Trophoblast cell (in vitro differentiated cells and primary cell): ENCODE measurements around the gene ZNF765.
A peak's percentile ranks its signal among the peaks of the same experiment; 100 is the strongest.
"Not testable (repeated sequence)": the region's sequence is repeated elsewhere in the genome, so short reads cannot be mapped to it uniquely, and the experiment has no call there.

Experiments used
- DNase-seq, 2 donors: peaks; one replicate each; pipeline ENCODE4 v3.0.0-alpha.2; 2016
- H2AFZ ChIP-seq: 2 replicates; pipeline ENCODE4 v1.6.1; 2013; ENCODE audit warnings: low read length, moderate library complexity, mild to moderate bottlenecking; ENCODE audit not compliant: insufficient read depth, poor library complexity
- H2AK5ac ChIP-seq: 2 replicates; pipeline ENCODE4 v1.6.1; 2013; ENCODE audit warnings: mild to moderate bottlenecking, low read length
- H2BK120ac ChIP-seq: 2 replicates; pipeline ENCODE4 v1.6.1; 2013; ENCODE audit warnings: low read length, mild to moderate bottlenecking, moderate library complexity; ENCODE audit not compliant: insufficient read depth, poor library complexity
- H2BK12ac ChIP-seq: 2 replicates; pipeline ENCODE4 v1.6.1; 2013; ENCODE audit warnings: mild to moderate bottlenecking, low read length, moderate library complexity
- H2BK5ac ChIP-seq: 2 replicates; pipeline ENCODE4 v1.6.1; 2013; ENCODE audit warnings: low read length, low read depth, moderate library complexity, mild to moderate bottlenecking; ENCODE audit not compliant: poor library complexity
- H3K14ac ChIP-seq: 2 replicates; pipeline ENCODE4 v1.6.1; 2013; ENCODE audit warnings: mild to moderate bottlenecking, low read length
- H3K18ac ChIP-seq: 2 replicates; pipeline ENCODE4 v1.6.1; 2013; ENCODE audit warnings: mild to moderate bottlenecking, low read length
- H3K23ac ChIP-seq: 2 replicates; pipeline ENCODE4 v1.6.1; 2013; ENCODE audit warnings: low read length
- H3K27ac ChIP-seq: 2 replicates; pipeline ENCODE4 v1.5.1; 2013; ENCODE audit warnings: low read depth, mild to moderate bottlenecking, inconsistent platforms, low read length, moderate library complexity
- H3K27me3 ChIP-seq: 2 replicates; pipeline ENCODE4 v1.6.1; 2013; ENCODE audit warnings: inconsistent platforms, mild to moderate bottlenecking, low read length, moderate library complexity; ENCODE audit not compliant: insufficient read depth
- H3K36me3 ChIP-seq, 2 experiments: 1 replicate in 1 of 2; 2 replicates in 1 of 2; pipeline ENCODE4 v1.6.1; 2013; ENCODE audit warnings: low read length in 2 of 2, mild to moderate bottlenecking in 2 of 2, moderate library complexity in 1 of 2; ENCODE audit not compliant: insufficient read depth in 2 of 2, control insufficient read depth in 1 of 2
- H3K4ac ChIP-seq: 2 replicates; pipeline ENCODE4 v1.6.1; 2013; ENCODE audit warnings: low read depth, mild to moderate bottlenecking, low read length, moderate library complexity
- H3K4me1 ChIP-seq, 2 experiments: 1 replicate in 1 of 2; 2 replicates in 1 of 2; pipeline ENCODE4 v1.6.1; 2013; ENCODE audit warnings: low read length in 2 of 2, mild to moderate bottlenecking in 2 of 2, moderate library complexity in 1 of 2; ENCODE audit not compliant: insufficient read depth in 2 of 2, control insufficient read depth in 1 of 2
- H3K4me2 ChIP-seq: 2 replicates; pipeline ENCODE4 v1.6.1; 2013; ENCODE audit warnings: inconsistent platforms, mild to moderate bottlenecking, low read length, moderate library complexity
- H3K4me3 ChIP-seq: 2 replicates; pipeline ENCODE4 v1.5.1; 2013; ENCODE audit warnings: mild to moderate bottlenecking, low read depth, low read length, inconsistent platforms
- H3K79me1 ChIP-seq: one replicate; pipeline ENCODE4 v1.6.1; 2013; ENCODE audit warnings: low read length
- H3K79me2 ChIP-seq: 2 replicates; pipeline ENCODE4 v1.6.1; 2013; ENCODE audit warnings: low read length, mild to moderate bottlenecking; ENCODE audit not compliant: control insufficient read depth, insufficient read depth, poor library complexity
- H3K9ac ChIP-seq: 2 replicates; pipeline ENCODE4 v1.6.1; 2013; ENCODE audit warnings: mild to moderate bottlenecking, low read length
- H3K9me3 ChIP-seq: 2 replicates; pipeline ENCODE4 v1.6.1; 2013; ENCODE audit warnings: low read depth, mild to moderate bottlenecking, control low read depth, inconsistent platforms, low read length; ENCODE audit not compliant: insufficient read depth
- H4K12ac ChIP-seq: 2 replicates; pipeline ENCODE4 v1.6.1; 2013; ENCODE audit warnings: low read depth, mild to moderate bottlenecking, low read length, moderate library complexity
- H4K8ac ChIP-seq: 2 replicates; pipeline ENCODE4 v1.6.1; 2013; ENCODE audit warnings: low read depth, mild to moderate bottlenecking, low read length, moderate library complexity
- H4K91ac ChIP-seq: one replicate; pipeline ENCODE4 v1.6.1; 2013; ENCODE audit warnings: low read depth, mild to moderate bottlenecking, low read length, moderate library complexity
- WGBS: extraction: QIAGEN DNeasy Blood & Tissue Kit; methylation state at CpG from one replicate; pipeline ENCODE4 v1.1.7; 2013; ENCODE audit warnings: missing lambda C conversion rate; ENCODE audit not compliant: insufficient read length, insufficient coverage; ENCODE audit errors: extremely low coverage; 5-methylcytosine and 5-hydroxymethylcytosine counted together

Gene ZNF765

DNA sequence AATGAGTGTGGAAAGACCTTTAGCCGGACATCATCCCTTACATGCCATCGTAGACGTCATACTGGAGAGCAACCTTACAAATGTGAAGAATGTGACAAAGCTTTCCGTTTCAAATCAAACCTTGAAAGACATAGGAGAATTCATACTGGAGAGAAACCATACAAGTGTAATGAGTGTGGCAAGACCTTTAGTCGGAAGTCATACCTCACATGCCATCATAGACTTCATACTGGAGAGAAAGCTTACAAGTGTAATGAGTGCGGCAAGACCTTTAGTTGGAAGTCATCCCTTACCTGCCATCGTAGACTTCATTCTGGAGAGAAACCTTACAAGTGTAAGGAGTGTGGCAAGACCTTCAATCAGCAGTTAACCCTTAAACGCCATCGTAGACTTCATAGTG lies 60.9 kb downstream of the ZNF765 start:
- WGBS = no CpG with 5 or more reads among the region's 9 CpGs
- H3K36me3 ChIP-seq = peaks cover 27 to 49% of the 10 kb centered on the region in 2 experiments

DNA sequence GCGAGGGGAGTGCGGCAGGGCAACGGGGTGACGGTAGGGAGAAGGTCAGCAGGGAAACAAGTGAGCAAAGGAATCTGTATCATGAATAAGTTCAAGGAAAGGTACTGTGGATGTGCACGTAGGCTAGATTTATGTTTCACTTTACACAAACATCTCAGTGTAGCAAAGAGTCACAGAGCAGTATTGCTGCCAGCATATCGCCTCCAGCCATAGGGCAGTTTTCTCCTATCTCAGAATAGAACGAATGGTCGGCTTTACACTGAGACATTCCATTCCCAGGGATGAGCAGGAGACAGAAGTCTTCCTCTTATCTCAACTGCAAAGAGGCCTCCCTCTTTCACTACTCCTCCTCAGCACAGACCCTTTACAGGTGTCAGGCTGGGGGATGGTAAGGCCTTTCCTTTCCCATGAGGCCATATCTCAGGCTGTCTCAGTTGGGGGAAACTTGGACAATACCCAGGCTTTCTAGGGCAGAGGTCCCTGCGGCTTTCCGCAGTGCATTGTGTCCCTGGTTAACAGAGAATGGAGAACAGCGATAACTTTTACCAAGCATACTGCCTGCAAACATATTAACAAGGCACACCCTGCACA lies 65.3 kb downstream of the ZNF765 start:
- no CpG with 5 or more reads among the region's 11 CpGs for WGBS

More for the DNA sequence above, 60.9 kb downstream of the ZNF765 start:
- no peak overlapping the region for H4K12ac ChIP-seq
- H3K4me3 ChIP-seq = no peak overlapping the region
- no peak for DNase-seq
- no peak overlapping the region for H4K91ac ChIP-seq
- H3K14ac ChIP-seq = no peak overlapping the region
- no peak overlapping the region for H3K27ac ChIP-seq
- no peak overlapping the region for H2AK5ac ChIP-seq
- H3K9me3 ChIP-seq = peaks cover 13% of the 10 kb centered on the region
- peaks cover 4 to 6% of the 10 kb centered on the region in 2 experiments for H3K4me1 ChIP-seq
- no peaks in the 10 kb centered on the region for H3K27me3 ChIP-seq
- H3K4me2 ChIP-seq = no peak overlapping the region
- no peak overlapping the region for H2AFZ ChIP-seq
- no peak overlapping the region for H3K23ac ChIP-seq
- H3K79me1 ChIP-seq = no peaks in the 10 kb centered on the region
- no peak overlapping the region for H3K18ac ChIP-seq
- no peak overlapping the region for H4K8ac ChIP-seq
- no peaks in the 10 kb centered on the region for H3K79me2 ChIP-seq
- H2BK5ac ChIP-seq = no peak overlapping the region
- no peak overlapping the region for H2BK12ac ChIP-seq
- no peak overlapping the region for H3K4ac ChIP-seq
- H2BK120ac ChIP-seq = no peak overlapping the region
- H3K9ac ChIP-seq = no peak overlapping the region

DNA sequence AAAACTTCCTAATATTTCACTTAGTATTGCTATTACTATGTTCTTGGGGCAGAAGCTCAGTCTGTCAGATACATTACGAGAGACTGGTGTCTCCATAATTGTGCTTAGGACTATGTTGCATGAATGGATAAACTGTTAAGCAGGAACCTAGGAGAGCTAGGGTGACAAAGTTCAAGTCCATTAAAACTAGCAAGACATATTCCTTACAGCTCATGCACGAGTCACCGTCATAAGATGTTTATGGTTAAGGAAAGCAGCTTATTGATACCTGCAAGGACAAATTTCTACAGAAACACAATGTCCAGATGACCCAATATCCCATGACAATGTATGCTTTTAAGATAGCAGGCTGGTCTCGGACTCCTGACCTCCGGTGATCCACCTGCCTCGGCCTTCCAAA lies 66.9 kb downstream of the ZNF765 start:
- no peak overlapping the region for H4K8ac ChIP-seq

More for the DNA sequence above, 65.3 kb downstream of the ZNF765 start:
- H4K8ac ChIP-seq, H3K79me1 ChIP-seq, H3K27me3 ChIP-seq, H3K4ac ChIP-seq, H3K14ac ChIP-seq, H2BK5ac ChIP-seq, H3K79me2 ChIP-seq, H3K9ac ChIP-seq, H3K4me1 ChIP-seq, H4K91ac ChIP-seq, H2AK5ac ChIP-seq, H3K23ac ChIP-seq, H2BK120ac ChIP-seq, H4K12ac ChIP-seq, H3K18ac ChIP-seq, H3K4me3 ChIP-seq, H3K4me2 ChIP-seq, H2AFZ ChIP-seq, H2BK12ac ChIP-seq: not testable (repeated sequence)
- H3K36me3 ChIP-seq = peaks cover 4 to 19% of the 10 kb centered on the region in 2 experiments
- peak overlapping the region; percentile 67 for H3K27ac ChIP-seq
- peaks cover 14% of the 10 kb centered on the region for H3K9me3 ChIP-seq
- peak; percentile 71 to 82 for DNase-seq

DNA sequence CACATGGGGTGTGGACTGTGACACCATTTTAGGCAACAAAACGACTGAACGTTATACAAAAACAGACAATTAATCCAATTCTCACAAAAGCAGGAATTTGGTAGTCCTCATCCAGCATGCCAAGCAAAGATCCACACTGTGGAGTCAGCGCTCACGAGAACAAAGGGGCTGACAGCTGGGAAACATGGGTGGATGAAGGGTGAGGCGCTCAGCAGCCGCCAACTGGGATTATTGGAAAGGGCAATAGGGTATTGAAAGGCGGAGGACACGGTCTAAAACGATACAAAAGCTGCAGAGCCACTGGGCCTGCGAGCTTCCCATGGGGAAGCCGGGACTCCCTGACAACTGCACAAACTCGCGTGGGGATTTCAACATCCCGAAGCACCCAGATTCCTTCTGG lies 67.9 kb downstream of the ZNF765 start:
- Histone ChIP-seq H2BK120ac (no peak overlapping the region), H3K9me3 (peaks cover 12% of the 10 kb centered on the region), H3K4ac (no peak overlapping the region), H3K36me3 (peaks cover 0 to 2% of the 10 kb centered on the region in 2 experiments), H4K91ac (no peak overlapping the region), H3K4me3 (no peak overlapping the region), H3K79me2 (peaks cover 3% of the 10 kb centered on the region), H2AK5ac (no peak overlapping the region), H3K4me1 (peaks cover 4 to 6% of the 10 kb centered on the region in 2 experiments), H3K9ac (no peak overlapping the region), H3K18ac (no peak overlapping the region), H2BK12ac (no peak overlapping the region), H2AFZ (no peak overlapping the region), H4K12ac (no peak overlapping the region), H3K14ac (no peak overlapping the region), H2BK5ac (no peak overlapping the region), H3K23ac (no peak overlapping the region), H3K79me1 (peaks cover 3% of the 10 kb centered on the region), H3K27me3 (no peaks in the 10 kb centered on the region), H3K4me2 (no peak overlapping the region), H3K27ac (no peak overlapping the region), H4K8ac (no peak overlapping the region)
- DNase-seq = no peak
- WGBS = no CpG with 5 or more reads among the region's 14 CpGs

More for the DNA sequence above, 66.9 kb downstream of the ZNF765 start:
- H3K27ac ChIP-seq = no peak overlapping the region
- H3K4me2 ChIP-seq = no peak overlapping the region
- peaks cover 12% of the 10 kb centered on the region for H3K9me3 ChIP-seq
- H3K9ac ChIP-seq = no peak overlapping the region
- no peak overlapping the region for H2BK12ac ChIP-seq
- no peaks in the 10 kb centered on the region for H3K79me2 ChIP-seq
- no peaks in the 10 kb centered on the region for H3K79me1 ChIP-seq
- H3K14ac ChIP-seq = no peak overlapping the region
- no peak overlapping the region for H4K12ac ChIP-seq
- H3K4me1 ChIP-seq = peaks cover 4 to 6% of the 10 kb centered on the region in 2 experiments
- WGBS = no CpG with 5 or more reads among the region's 6 CpGs
- no peak overlapping the region for H3K4ac ChIP-seq
- no peak overlapping the region for H3K18ac ChIP-seq
- no peak overlapping the region for H2BK120ac ChIP-seq
- no peaks in the 10 kb centered on the region for H3K27me3 ChIP-seq
- H3K23ac ChIP-seq = no peak overlapping the region
- H4K91ac ChIP-seq = no peak overlapping the region
- no peak overlapping the region for H2BK5ac ChIP-seq
- H2AK5ac ChIP-seq = no peak overlapping the region
- no peak for DNase-seq
- H3K36me3 ChIP-seq = peaks cover 4 to 6% of the 10 kb centered on the region in 2 experiments
- no peak overlapping the region for H2AFZ ChIP-seq
- H3K4me3 ChIP-seq = no peak overlapping the region
